A549 (cell line): ENCODE measurements around the gene ARHGAP4.

Experiments
- EP300 ChIP-seq, 2 experiments: fragments of >200 bp; sonication (Bioruptor Twin); formaldehyde crosslinking; IDR thresholded peaks; 2 replicates in 1 of 2; 3 replicates in 1 of 2; pipeline ENCODE4 v1.6.1; 2016 to 2017
- MYC ChIP-seq: IDR thresholded peaks from 2 replicates; pipeline ENCODE4 v1.6.1; 2012; ENCODE audit warnings: mild to moderate bottlenecking, inconsistent platforms, low read length, improper control_type of control experiment, borderline replicate concordance
- POLR2A ChIP-seq: IDR thresholded peaks from 2 replicates; pipeline ENCODE4 v1.6.1; 2012; ENCODE audit warnings: mild to moderate bottlenecking, low read length
- REST ChIP-seq: fragments of 200-600 bp; sonication (generic); IDR thresholded peaks from 2 replicates; pipeline ENCODE4 v1.6.1; 2016; ENCODE audit warnings: antibody characterized with exemption, mild to moderate bottlenecking, moderate library complexity

- TF ChIP-seq POLR2A (no peak), REST (no peak), EP300 (IDR thresholded peaks at IDR 0.05) (no peak), MYC (no peak)
Observed at GRCh38 chrX:153884136-153884535, 41.9 kb downstream of the ARHGAP4 start.
